RCC 7860 (cell line): ENCODE data around the gene SLC39A11.
"Not testable (repeated sequence)": the region's sequence is repeated elsewhere in the genome, so short reads cannot be mapped to it uniquely, and the experiment has no call there.

Source experiments
- DNase-seq: peaks from one replicate; pipeline ENCODE4 v3.0.0-alpha.2; 2015; ENCODE audit warnings: low spot score
- FAIRE-seq: peaks from 2 replicates; lab custom pipeline; 2012; peaks lifted over from hg19 to GRCh38; lab: Jason Lieb, UNC

The SLC39A11 gene

DNA sequence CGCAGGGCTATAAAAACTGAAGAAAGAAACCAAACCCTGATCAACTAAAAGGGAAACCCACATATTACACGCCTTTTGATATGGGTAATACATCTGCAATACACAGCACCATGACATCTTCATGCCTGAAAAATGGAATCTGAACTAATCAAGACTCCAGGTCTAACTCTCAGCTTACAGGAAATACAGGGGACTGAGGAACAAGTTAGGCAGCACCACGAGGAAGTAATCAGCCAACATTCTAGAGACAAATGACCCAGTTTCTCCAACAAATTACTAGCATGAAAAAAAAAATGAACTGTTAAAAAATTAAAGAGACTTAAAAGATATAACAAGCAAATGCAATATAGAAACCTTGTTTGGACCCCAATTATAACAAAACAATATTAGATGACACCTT is 9.1 kb downstream of the SLC39A11 start:
- no peak for FAIRE-seq
- DNase-seq = no peak

- FAIRE-seq = no peak
These were observed 17.9 kb downstream of the SLC39A11 start for GRCh38 chr17:73074566-73074965.

GRCh38 chr17:73072219-73072962 is 20.1 kb downstream of the SLC39A11 start:
- FAIRE-seq (no peak), DNase-seq (no peak)

More at GRCh38 chr17:73074566-73074965, 17.9 kb downstream of the SLC39A11 start:
- no peak for DNase-seq

DNA sequence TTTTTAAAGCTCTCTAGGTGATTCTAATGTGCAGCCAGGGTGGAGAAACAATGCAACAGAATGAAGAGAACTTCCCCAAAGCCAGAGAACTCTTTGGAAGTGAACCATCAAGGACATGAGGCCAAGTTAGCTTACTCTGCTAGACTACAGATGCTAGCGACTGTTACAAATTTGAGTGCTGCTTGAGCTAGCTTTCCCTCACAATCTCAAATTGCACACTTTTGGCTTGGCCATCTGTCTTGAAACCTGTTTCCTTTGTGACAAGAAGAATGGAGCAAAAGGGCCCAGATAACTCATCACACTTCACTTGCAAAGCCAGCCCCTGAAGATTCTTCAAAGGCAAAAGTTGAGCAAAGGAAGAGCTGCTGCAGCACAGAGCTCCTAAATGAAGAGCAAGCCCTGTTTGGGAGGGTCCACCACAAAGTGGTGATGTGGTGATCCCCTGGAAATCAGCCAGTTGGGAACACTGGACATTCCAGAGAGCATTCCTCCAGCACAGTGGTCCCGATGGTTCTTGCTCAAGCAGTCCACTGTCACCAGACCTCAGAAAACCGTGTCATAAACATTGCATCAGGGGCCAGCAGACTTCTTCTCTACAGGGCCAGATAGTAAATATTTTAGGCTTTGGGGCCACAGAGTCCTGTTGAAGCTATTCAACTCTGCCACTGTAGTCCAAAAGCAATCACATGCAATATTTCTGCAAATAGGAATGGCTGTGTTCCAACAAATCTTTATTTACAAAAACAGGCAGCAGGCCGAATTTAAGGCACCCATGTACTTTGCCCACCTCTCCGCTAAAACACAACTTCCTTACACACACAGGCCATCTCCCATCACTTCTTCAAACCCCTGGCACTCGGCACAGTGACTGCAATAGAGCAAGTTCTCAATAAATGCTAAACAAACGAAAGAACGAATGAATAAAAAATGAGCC is 21.2 kb downstream of the SLC39A11 start:
- no peak for FAIRE-seq
- no peak for DNase-seq

GRCh38 chr17:73069841-73070240 is 22.6 kb downstream of the SLC39A11 start:
- FAIRE-seq (no peak), DNase-seq (no peak)

- no peak for DNase-seq
- FAIRE-seq = no peak
These were observed 23.2 kb downstream of the SLC39A11 start for GRCh38 chr17:73069164-73069770.

GRCh38 chr17:73068322-73069153 is 23.9 kb downstream of the SLC39A11 start:
- DNase-seq (peak; percentile 21), FAIRE-seq (no peak)

GRCh38 chr17:73067699-73068098 is 24.8 kb downstream of the SLC39A11 start:
- DNase-seq, FAIRE-seq: not testable (repeated sequence)

GRCh38 chr17:73067075-73067474 is 25.4 kb downstream of the SLC39A11 start:
- no peak for FAIRE-seq
- no peak for DNase-seq

- DNase-seq (no peak), FAIRE-seq (no peak)
These were observed 26.2 kb downstream of the SLC39A11 start for GRCh38 chr17:73066148-73066884.

DNA sequence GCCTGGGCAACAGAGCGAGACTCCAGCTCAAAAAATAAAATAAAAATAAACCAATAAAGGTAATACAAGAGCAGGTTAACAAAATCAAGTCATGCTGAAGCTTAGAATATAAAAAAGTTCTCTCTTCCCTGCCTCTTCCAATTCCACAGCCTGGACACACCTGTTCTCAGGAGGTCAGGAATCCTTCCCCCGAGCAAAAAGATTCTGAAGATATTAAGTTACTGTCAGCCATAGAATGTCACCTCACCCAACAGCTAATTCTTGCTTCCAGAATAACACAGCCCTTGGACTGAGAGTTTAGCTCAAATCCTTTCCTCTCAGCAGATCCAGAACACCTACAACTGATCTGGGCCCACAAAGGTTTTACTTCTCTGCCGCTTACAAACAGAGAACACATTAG is 27.1 kb downstream of the SLC39A11 start:
- FAIRE-seq (no peak), DNase-seq (no peak)

DNA sequence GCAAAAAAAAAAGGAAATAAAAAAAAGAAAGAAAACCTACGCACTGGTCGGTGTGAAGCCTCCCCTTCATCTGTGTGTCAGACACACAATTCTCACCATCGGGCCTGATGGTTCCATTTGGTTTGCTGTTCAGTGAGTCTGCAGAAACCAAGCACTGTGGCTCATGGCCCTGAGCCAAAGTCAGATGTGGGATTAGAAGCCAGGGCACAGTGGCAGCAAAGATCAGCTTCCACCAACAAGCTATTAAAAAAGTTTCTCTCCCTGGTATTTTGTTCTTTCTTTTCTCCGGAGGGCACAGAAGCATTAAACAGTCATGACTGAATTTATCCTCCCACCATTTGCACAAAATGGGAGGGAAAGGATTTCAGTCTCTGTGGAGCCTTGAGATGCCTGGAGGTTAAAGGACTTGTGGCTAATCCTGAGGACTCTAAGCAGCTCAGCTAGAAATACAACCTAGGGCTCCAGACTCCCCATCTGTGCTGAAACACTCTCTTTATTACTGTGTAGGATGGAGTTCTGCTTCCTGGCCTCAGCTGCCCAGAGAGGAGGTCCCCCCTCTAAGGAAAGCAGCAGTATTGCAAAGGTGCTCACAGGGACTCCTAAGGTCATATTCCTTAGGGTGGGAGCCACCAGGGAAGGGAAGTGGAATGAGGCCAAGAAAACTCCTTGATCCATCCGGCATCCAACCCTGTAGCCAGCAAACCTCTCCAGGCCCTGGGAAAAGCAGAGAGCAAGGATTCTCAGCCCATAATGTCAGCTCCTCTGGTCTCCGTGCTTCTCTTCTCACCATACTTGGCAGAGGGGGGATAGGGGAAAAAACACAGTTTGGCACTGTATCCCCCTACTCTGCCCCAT is 28.2 kb downstream of the SLC39A11 start:
- FAIRE-seq = peak; percentile 28
- no peak for DNase-seq

GRCh38 chr17:73062726-73063125 is 29.8 kb downstream of the SLC39A11 start:
- DNase-seq (no peak), FAIRE-seq (no peak)

DNA sequence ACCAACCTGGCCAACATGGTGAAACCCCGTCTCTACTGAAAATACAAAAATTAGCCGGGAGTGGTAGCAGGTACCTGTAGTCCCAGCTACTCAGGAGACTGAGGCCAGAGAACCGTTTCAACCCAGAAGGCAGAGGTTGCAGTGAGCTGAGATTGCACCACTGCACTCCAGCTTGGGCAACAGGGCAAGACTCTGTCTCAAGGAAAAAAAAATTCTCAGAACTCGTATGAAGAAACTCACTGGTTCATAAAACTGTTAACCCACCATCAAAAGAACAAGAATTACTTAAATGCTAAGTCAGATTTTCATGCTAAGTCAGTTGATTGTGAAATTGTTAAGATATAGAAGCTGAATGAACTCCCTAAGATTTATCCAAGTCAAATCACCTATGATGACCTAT is 31.3 kb downstream of the SLC39A11 start:
- DNase-seq (no peak), FAIRE-seq (no peak)

DNA sequence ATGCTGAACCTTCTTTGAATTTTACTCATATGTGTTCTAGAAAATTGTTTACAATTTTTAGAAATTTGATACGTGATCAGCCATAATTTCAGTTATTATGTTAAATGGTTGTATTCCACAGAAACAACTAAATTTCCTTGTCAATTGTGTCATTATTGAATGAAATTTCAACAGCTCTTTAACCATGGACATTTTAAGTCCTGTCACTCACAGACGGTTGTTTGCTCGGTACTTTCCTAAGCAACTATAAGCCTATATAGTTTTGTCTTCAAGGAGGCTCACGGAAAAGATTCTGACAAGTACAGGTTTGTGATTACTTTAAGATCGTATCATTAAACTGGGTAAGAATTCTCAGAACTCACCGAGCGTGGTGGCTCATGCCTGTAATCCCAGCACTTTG is 31.8 kb downstream of the SLC39A11 start:
- FAIRE-seq = no peak
- no peak for DNase-seq

GRCh38 chr17:73059713-73060112 is 32.8 kb downstream of the SLC39A11 start:
- DNase-seq = peak; percentile 38
- FAIRE-seq = not testable (repeated sequence)

- DNase-seq (no peak), FAIRE-seq (no peak)
These were observed 34.5 kb downstream of the SLC39A11 start for GRCh38 chr17:73058022-73058421.

- FAIRE-seq (no peak), DNase-seq (no peak)
These were observed 35.3 kb downstream of the SLC39A11 start for GRCh38 chr17:73057196-73057595.

DNA sequence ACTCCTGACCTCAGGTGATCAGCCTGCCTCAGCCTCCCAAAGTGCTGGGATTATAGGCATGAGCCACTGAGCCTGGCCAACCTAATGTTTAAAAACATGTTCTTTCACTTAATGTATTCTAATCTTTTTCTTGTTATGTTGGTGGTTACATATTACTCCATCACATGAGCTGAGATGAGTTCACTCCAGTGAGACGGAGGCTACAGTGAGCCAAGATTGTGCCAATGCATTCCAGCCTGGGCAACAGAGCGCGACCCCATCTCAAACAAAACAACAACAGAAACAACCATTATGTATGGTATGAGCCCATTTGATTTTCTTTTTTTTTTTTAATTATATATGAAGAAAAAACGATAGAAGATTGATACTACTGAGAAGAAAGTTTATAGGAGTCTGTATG is 39.6 kb downstream of the SLC39A11 start:
- DNase-seq = peak; percentile 40

More for the DNA sequence above, 39.6 kb downstream of the SLC39A11 start:
- FAIRE-seq = peak; percentile 39
